HL-60/S4 (cell line): ENCODE measurements around the gene ZDHHC11.
"Not testable (repeated sequence)": the region's sequence is repeated elsewhere in the genome, so short reads cannot be mapped to it uniquely, and the experiment has no call there.

Experiments
- in situ Hi-C: fragments of 300-500 bp; cut with MboI; formaldehyde crosslinking; loops from 2 replicates; pipeline ENCODE4 v1.14.3; 2022; ENCODE audit warnings: low sequenced_read_pairs

The ZDHHC11 gene

GRCh38 chr5:763998-764781 lies 86.6 kb downstream of the ZDHHC11 start:
- in situ Hi-C loops: no loop called here

GRCh38 chr5:763397-763796 lies 87.4 kb downstream of the ZDHHC11 start:
- in situ Hi-C loops: no loop called here

GRCh38 chr5:762996-763395 lies 87.8 kb downstream of the ZDHHC11 start:
- in situ Hi-C loops: not testable (repeated sequence)

DNA sequence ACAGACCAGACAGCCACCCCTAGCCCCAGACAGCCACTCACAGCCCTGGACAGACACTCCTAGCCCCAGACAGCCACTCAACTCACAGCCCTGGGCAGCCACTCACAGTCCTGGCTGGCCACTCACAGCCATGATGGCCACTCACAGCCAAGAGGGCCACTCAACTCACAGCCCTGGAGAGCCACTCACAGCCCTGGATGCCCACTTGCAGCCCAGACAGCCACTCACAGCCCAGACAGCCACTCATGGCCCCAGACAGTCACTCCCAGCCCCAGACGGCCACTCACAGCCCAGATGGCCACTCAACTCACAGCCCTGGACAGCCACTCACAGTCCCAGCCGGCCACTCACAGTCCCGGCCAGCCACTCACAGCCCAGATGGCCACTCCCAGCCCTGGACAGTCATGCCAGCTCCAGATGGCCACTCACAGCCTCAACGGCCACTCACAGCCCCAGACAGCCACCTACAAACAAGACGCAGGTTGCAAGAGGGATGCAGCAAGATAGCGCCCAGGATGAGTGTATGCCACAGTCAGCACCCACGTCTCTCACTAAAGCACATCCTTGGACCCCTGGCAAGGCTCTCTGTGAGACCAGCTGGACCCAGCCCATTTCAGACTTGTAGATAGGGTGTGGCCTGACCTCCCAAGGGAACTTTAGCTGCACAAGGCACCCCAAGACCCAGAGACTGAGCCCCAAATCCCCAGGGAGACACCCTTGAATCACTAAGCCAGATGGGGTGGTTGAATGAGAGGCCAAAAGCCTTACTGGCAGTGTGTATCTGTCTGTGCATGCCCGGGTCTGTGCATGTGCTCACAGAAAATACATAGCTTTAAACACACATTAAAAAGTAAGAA lies 88.7 kb downstream of the ZDHHC11 start:
- in situ Hi-C loops: no loop called here

GRCh38 chr5:761059-761771 lies 89.6 kb downstream of the ZDHHC11 start:
- in situ Hi-C loops: no loop called here

DNA sequence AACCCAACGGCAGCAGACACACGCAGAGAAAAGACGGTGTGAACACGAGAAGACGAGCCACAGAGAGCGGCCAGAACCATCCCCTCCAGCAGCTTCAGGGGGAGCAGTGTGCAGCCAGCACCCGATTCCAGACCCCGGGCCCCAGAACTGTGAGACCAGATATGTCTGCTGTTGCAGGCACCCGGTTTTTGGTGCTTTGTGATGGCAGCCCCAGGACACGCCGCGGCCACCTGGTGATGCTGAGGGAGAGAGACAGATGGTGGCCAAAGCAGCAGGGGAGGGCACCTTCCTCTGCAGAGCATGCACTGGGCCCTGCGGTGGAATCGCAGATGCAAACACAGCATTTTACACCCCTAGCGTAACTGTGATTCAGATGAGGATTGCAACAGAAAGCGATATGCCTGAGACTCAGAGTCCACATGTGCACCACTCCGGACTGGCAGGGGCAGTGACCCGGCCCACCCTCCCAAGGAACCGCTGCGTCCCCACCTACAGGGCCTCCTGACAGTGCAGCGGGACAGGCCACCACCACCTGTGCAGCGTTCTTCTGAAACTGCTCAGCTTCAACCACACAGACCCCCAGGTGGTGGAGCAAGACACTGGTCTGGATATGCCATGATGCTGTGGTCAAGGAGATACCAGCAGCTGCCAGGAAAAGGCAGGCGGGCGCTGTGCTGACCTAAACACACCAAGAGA lies 90.3 kb downstream of the ZDHHC11 start:
- in situ Hi-C loops: no loop called here

DNA sequence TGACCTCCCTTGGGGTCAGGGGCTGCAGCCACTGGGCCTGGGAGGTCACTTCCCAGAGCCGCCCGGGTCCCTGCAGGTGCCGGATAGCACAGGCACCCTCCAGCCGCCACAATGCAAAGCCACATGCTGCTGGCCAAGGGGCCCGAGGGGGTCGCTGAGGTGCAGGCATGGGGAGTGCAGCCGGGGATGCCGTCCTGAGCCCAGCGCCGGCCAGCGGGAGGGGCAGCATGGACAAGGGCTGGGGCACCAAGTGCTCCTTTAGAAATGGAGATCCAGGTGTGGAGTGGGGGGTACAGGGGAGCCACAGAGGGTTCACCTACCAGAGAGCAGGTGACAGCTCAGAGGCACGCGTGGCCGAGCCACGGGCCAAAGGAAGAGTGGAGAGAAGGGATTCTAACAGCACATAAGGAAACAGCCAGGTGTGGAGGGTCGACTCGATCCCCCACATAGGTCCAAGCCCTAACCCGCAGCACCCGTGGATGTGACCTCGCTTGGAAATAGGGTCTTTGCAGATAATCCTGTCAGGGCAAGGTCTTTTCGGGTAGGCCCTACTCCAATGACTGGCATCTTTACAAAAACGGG lies 90.9 kb downstream of the ZDHHC11 start:
- in situ Hi-C loops: no loop called here

DNA sequence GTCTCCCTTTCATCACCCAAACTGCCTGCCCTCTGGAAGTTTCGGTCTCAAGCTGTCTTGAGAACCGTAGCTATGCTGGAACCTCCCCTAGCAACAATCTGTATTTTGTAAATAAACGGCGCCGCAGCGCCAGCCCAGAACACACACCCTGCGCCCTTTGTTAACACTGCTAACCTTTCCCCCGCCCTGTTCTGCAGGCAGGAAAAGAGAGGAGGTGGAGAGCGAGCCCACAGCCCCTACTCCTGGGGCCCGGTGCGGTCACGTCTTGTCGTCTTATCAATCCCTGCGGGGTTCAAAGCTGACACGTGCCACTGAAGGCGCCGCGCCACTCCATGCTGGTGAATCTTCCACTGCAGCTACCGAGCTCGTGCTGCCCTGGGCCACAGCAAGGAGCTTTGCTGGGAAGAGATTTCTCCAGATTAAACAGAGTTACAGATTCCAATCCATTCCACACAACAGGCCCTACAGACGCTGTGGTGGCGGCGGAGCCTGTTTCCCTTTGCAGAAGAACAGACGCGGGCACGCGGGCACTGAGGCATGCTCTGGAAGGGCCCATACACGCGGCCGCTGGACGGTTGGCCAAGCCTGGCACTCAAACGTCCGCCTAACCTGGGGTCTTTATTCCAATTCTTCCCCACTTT lies 91.6 kb downstream of the ZDHHC11 start:
- in situ Hi-C loops: no loop called here

DNA sequence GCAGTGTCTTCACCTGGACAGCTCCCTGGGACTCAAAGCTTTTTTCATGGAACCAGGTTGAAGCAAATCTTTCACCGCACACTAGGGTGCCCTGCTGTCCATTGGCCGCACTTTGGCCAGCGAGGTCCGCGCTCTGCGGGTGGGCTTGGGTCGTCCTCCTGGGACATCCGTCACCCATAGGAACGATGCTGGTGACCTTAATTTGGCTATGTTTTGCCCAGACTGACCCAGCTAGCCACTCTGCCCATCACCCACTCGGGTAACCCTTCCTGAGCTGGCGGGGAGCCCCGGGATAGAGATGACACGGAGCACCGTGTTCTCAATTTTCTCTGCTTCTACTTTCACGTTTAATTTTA lies 92.1 kb downstream of the ZDHHC11 start:
- in situ Hi-C loops: no loop called here

DNA sequence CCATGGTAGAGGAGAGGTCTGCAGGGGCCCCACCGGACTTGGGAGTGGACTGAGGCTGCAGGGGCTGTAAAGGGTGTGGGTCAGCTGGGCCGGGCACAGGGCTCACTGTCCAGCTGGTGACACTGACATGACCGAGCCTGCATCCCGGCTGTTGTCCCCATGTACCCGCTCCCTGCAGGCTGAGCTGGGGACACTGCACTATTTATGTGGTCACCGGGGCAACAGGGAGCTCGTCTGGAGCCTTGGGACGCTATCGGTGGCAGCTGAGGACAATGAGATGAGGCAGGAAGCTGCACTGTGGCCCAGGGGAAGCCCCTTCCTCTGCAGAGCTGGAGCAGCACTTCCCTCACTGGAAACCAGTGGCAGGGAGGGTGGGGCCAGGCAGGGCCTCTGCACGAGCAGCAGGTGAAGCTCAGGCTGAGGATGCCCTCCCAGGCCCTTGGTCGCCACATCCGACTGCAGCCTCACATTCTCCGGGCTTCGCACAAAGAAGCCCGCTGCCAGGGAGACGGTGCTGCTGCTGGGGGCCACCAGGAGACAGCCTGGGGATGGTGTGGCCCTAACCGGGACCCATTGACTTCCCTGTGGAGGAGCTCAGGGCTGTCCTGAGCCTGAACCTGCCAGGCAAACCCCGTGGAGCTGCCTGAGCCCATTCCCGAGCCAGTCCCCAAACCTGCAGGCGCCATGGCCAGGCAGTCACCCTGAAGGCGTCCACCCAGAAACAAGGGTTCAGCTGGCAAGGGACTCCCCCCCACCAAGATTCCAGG lies 92.7 kb downstream of the ZDHHC11 start:
- in situ Hi-C loops: no loop called here

DNA sequence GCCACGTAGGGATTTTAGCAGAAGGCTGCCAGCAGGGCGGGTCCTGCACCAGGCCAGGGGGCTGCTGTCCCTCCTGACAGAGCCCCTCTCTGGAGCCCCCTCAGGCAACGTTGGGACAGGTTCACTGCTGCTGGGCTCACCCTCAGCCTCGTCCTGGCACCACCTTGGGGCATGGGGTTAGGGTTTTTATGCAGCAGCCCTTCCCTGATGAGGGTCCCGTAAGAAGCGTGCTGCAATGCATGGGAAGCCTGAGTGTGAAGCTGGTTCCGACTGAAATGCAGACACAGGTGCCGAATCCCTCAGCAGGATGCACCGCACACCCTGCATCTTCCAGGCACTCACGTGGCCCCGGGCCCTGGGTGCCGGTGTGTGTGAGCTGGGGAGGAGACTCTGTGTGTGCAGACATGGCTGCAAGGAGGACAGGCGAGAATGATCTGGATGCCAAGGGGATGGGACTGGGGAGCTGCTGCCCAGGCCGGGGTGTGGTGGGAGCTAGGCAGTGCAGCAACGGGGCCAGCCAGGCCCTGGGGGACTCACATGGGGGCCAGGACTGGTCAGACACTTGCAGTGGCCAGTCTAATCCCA lies 93.3 kb downstream of the ZDHHC11 start:
- in situ Hi-C loops: no loop called here

DNA sequence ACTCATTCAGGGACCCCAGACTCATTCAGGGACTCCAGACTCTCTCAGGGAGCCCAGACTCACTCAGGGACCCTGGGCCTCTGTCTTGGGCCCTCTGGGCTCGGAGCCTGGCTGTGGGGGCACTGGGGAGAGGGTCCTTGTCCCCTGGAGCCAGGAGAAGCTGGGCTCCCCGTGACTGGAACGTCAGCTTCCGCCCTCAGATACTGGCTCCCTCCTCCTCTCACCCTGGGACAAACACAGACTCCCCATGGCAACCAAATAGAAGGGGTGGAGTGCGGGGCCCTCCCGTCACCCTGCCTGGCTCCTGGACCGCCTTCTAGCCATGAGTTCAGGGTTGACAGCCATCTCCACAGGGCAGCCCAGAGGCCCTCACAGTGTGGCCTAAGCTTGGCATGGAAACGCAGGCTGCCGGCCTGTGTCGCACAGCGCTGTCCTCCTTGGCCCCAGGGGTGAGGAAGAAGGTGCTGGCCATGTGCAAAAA lies 93.9 kb downstream of the ZDHHC11 start:
- in situ Hi-C loops: no loop called here

GRCh38 chr5:756171-756570 lies 94.6 kb downstream of the ZDHHC11 start:
- in situ Hi-C loops: no loop called here

GRCh38 chr5:754143-754632 lies 96.6 kb downstream of the ZDHHC11 start:
- in situ Hi-C loops: not testable (repeated sequence)

DNA sequence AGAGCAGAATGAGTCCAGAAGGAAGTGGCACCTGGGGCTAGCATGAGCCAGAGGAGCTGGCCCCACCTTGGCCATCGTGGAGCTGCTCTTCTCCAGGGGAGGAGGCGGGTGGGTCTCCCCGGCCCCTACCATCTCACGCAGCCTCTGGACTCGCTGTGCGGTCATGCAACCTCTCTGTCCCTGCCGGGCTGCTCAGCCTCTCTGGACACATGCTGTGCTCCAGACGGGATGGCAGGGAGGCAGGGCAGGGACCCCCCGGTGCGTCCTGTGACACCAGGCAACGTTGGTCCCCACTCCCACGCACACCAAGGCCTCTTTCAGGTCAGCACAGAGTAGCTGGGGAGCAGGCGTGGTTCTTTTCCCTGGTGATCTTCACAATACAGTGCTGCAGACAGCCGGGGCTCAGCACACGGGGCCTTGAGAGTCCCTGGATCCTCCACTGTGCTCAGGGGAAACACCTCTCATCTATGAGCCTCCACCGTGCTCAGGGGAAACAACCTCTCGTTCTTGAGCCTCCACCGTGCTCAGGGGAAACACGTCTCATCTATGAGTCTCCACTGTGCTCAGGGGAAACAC lies 97.1 kb downstream of the ZDHHC11 start:
- in situ Hi-C loops: not testable (repeated sequence)

DNA sequence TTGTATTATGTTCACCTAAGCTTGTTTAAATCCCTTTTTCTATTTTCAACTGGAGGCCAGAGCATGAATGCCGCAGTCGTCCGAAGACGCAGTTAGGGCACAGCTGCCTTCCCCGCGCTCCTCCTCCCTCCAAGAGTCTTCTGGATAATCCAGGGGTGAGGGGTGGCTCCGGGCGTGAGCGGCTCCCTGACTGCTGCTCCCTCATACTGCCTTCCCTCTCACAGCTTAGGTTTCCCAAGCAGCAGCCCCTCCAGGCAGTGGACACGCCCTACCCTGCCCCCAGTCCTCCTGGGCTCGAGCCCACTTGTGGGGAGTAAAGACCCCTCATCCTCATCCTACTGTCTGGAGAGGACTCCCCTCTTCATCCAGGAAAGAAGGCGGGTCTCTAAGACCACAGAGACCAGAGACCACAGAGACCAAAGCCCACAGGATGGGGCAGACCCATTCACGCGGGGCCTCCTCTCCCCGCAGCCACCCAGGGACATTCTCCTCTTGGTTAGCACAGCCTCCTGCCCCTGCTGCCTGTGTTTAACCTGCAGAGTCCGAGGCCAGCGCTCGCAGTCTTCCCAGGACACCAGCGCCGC lies 98.2 kb downstream of the ZDHHC11 start:
- in situ Hi-C loops: not testable (repeated sequence)

- in situ Hi-C loops: not testable (repeated sequence)
These were observed 98.8 kb downstream of the ZDHHC11 start for GRCh38 chr5:751992-752391.

- in situ Hi-C loops: no loop called here
These were observed 99.3 kb downstream of the ZDHHC11 start for GRCh38 chr5:751496-751895.
